ENCODE results near the gene PGM2. TPM values are rescaled to one million over a fixed set of nuclear protein-coding genes. Genes with fewer than 3 reads are reported as not detected.

The PGM2 gene
- total and polyA plus RNA-seq, 10 of the 15 experiments (the other 5 are each of a cell fraction or from before 2014, with no cell fraction given), result 11.9 to 41.7 (median 37.1) TPM

DNA sequence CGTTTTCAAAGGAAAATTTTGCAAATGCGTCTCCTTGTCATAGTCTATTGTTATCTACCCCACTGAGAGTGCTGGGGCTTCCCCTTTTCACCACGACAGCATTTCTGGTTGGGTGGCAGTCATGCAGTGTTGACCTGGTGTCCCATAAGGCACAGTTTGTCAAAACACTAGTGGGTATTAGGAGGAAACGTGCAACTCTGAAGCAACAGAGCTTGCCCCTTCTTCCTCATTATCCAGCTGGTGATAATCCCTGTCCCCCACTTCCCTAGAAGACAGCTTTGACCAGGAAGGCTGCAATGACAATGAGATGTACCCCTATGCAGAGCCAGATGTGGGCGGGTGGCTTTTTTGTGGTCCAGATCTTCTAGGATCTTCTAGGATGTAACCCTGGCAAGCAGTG is 66.2 kb downstream of the PGM2 start (continued):
- TF ChIP-seq, protein P1, sequence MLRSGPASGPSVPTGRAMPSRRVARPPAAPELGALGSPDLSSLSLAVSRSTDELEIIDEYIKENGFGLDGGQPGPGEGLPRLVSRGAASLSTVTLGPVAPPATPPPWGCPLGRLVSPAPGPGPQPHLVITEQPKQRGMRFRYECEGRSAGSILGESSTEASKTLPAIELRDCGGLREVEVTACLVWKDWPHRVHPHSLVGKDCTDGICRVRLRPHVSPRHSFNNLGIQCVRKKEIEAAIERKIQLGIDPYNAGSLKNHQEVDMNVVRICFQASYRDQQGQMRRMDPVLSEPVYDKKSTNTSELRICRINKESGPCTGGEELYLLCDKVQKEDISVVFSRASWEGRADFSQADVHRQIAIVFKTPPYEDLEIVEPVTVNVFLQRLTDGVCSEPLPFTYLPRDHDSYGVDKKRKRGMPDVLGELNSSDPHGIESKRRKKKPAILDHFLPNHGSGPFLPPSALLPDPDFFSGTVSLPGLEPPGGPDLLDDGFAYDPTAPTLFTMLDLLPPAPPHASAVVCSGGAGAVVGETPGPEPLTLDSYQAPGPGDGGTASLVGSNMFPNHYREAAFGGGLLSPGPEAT (IDR thresholded peaks at IDR 0.05; ENCODE audit: low read depth), result peak; percentile 39; the same call in 1 of the 2 replicates
- TF ChIP-seq ATF7 (IDR thresholded peaks at IDR 0.05; ENCODE audit: low read depth) (peak; percentile 44; the same call in 1 of the 2 replicates), IRF4 (IDR thresholded peaks at IDR 0.05; ENCODE audit: low read depth, low read length) (peak; percentile 22; the same call in 1 of the 2 replicates)
- TF ChIP-seq, protein P2, sequence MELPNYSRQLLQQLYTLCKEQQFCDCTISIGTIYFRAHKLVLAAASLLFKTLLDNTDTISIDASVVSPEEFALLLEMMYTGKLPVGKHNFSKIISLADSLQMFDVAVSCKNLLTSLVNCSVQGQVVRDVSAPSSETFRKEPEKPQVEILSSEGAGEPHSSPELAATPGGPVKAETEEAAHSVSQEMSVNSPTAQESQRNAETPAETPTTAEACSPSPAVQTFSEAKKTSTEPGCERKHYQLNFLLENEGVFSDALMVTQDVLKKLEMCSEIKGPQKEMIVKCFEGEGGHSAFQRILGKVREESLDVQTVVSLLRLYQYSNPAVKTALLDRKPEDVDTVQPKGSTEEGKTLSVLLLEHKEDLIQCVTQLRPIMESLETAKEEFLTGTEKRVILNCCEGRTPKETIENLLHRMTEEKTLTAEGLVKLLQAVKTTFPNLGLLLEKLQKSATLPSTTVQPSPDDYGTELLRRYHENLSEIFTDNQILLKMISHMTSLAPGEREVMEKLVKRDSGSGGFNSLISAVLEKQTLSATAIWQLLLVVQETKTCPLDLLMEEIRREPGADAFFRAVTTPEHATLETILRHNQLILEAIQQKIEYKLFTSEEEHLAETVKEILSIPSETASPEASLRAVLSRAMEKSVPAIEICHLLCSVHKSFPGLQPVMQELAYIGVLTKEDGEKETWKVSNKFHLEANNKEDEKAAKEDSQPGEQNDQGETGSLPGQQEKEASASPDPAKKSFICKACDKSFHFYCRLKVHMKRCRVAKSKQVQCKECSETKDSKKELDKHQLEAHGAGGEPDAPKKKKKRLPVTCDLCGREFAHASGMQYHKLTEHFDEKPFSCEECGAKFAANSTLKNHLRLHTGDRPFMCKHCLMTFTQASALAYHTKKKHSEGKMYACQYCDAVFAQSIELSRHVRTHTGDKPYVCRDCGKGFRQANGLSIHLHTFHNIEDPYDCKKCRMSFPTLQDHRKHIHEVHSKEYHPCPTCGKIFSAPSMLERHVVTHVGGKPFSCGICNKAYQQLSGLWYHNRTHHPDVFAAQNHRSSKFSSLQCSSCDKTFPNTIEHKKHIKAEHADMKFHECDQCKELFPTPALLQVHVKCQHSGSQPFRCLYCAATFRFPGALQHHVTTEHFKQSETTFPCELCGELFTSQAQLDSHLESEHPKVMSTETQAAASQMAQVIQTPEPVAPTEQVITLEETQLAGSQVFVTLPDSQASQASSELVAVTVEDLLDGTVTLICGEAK (IDR thresholded peaks at IDR 0.05; ENCODE audit: borderline replicate concordance), result no peak
- TF ChIP-seq, protein P3, sequence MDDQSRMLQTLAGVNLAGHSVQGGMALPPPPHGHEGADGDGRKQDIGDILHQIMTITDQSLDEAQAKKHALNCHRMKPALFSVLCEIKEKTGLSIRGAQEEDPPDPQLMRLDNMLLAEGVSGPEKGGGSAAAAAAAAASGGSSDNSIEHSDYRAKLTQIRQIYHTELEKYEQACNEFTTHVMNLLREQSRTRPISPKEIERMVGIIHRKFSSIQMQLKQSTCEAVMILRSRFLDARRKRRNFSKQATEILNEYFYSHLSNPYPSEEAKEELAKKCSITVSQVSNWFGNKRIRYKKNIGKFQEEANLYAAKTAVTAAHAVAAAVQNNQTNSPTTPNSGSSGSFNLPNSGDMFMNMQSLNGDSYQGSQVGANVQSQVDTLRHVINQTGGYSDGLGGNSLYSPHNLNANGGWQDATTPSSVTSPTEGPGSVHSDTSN (IDR thresholded peaks at IDR 0.05; ENCODE audit: insufficient replicate concordance, low read depth, low read length), result no peak
